B cell (primary cell): ENCODE data around the gene PMP22.

ENCODE experiments used
- EZH2 ChIP-seq: IDR thresholded peaks from 2 replicates; pipeline ENCODE4 v1.6.1; 2012; ENCODE audit warnings: borderline replicate concordance, low read depth, mild to moderate bottlenecking, moderate library complexity, low read length; ENCODE audit not compliant: insufficient read depth, poor library complexity, severe bottlenecking
- TF ChIP-seq, protein P1 (sequence below): fragments of 200-600 bp; IDR thresholded peaks from one replicate; pipeline ENCODE4 v1.8.0; 2022; ENCODE audit warnings: antibody characterized with exemption, mild to moderate bottlenecking

DNA sequence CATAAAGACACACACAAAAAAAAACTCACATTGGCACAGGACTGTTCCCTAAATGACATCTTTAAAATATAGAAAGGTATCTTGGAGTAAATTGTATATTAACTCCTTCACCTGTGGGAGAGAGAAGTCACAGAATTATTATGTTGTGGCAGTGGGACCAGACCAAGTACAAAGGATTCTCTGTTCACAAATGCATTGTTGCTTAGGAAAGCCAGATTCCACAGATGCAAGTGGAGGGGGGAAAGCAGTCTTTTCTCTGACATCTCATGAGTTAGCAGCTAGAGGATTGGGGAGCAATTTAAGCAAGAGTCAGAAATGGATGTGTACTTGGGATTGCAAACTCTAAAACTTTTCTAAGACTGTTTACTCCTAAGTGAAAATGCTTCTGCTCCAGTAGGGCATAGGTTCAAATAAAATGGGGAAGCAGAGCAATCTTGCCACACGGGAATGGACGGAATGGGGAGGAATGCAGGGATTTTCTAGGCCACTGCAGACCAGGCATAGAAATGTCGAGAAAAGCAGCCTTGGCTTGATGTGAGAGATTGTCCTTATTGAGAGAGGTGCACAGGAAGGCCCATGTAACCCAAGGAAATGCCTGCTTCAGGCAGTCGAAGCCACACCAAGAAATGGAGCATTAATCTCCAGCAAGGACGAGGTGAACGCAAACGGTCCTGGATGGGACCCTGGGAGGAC, 4.1 kb upstream of the PMP22 start:
- TF ChIP-seq, protein P1, sequence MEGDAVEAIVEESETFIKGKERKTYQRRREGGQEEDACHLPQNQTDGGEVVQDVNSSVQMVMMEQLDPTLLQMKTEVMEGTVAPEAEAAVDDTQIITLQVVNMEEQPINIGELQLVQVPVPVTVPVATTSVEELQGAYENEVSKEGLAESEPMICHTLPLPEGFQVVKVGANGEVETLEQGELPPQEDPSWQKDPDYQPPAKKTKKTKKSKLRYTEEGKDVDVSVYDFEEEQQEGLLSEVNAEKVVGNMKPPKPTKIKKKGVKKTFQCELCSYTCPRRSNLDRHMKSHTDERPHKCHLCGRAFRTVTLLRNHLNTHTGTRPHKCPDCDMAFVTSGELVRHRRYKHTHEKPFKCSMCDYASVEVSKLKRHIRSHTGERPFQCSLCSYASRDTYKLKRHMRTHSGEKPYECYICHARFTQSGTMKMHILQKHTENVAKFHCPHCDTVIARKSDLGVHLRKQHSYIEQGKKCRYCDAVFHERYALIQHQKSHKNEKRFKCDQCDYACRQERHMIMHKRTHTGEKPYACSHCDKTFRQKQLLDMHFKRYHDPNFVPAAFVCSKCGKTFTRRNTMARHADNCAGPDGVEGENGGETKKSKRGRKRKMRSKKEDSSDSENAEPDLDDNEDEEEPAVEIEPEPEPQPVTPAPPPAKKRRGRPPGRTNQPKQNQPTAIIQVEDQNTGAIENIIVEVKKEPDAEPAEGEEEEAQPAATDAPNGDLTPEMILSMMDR: no peak
- TF ChIP-seq EZH2: no peak
